Measurements from ENCODE around the gene FOXI1. TPM values are rescaled to one million over a fixed set of nuclear protein-coding genes. Genes with fewer than 3 reads are reported as not detected.

Gene FOXI1
- total RNA-seq, 1 donor from 2014 or later: not detected

- Mint-ChIP-seq H3K4me1 (ENCODE audit: low read depth, unreplicated experiment) (peaks cover 15% of the 10 kb centered on the region), H3K27ac (ENCODE audit: unreplicated experiment) (no peak overlapping the region), H3K36me3 (ENCODE audit: unreplicated experiment) (no peaks in the 10 kb centered on the region), H3K4me3 (ENCODE audit: unreplicated experiment) (no peak overlapping the region), H3K27me3 (ENCODE audit: unreplicated experiment) (peaks cover 2% of the 10 kb centered on the region), H3K9me3 (ENCODE audit: unreplicated experiment) (peaks cover 4% of the 10 kb centered on the region)
- no peak for DNase-seq
- no peak for TF ChIP-seq CTCF (IDR thresholded peaks at IDR 0.05; ENCODE audit: partially characterized antibody, unreplicated experiment)
These were observed 26.8 kb upstream of the FOXI1 start for GRCh38 chr5:170078931-170079330.

GRCh38 chr5:170080217-170080616, 25.5 kb upstream of the FOXI1 start:
- H3K27ac Mint-ChIP-seq (ENCODE audit: unreplicated experiment): no peak overlapping the region
- no peak for DNase-seq
- peaks cover 4% of the 10 kb centered on the region for H3K4me1 Mint-ChIP-seq (ENCODE audit: low read depth, unreplicated experiment)
- no peaks in the 10 kb centered on the region for H3K9me3 Mint-ChIP-seq (ENCODE audit: unreplicated experiment)
- no peaks in the 10 kb centered on the region for H3K36me3 Mint-ChIP-seq (ENCODE audit: unreplicated experiment)
- peaks cover 2% of the 10 kb centered on the region for H3K27me3 Mint-ChIP-seq (ENCODE audit: unreplicated experiment)
- TF ChIP-seq CTCF (IDR thresholded peaks at IDR 0.05; ENCODE audit: partially characterized antibody, unreplicated experiment): no peak
- H3K4me3 Mint-ChIP-seq (ENCODE audit: unreplicated experiment): no peak overlapping the region

- H3K9me3 Mint-ChIP-seq (ENCODE audit: unreplicated experiment): no peaks in the 10 kb centered on the region
- TF ChIP-seq CTCF (IDR thresholded peaks at IDR 0.05; ENCODE audit: partially characterized antibody, unreplicated experiment): no peak
- H3K27me3 Mint-ChIP-seq (ENCODE audit: unreplicated experiment): peaks cover 2% of the 10 kb centered on the region
- no peaks in the 10 kb centered on the region for H3K36me3 Mint-ChIP-seq (ENCODE audit: unreplicated experiment)
- H3K27ac Mint-ChIP-seq (ENCODE audit: unreplicated experiment): no peak overlapping the region
- no peak overlapping the region for H3K4me3 Mint-ChIP-seq (ENCODE audit: unreplicated experiment)
- H3K4me1 Mint-ChIP-seq (ENCODE audit: low read depth, unreplicated experiment): peaks cover 2% of the 10 kb centered on the region
- no peak for DNase-seq
These were observed 24.8 kb upstream of the FOXI1 start for GRCh38 chr5:170080786-170081445.

- Mint-ChIP-seq H3K9me3 (ENCODE audit: unreplicated experiment) (no peaks in the 10 kb centered on the region), H3K36me3 (ENCODE audit: unreplicated experiment) (no peaks in the 10 kb centered on the region), H3K27ac (ENCODE audit: unreplicated experiment) (no peak overlapping the region), H3K27me3 (ENCODE audit: unreplicated experiment) (peaks cover 2% of the 10 kb centered on the region), H3K4me3 (ENCODE audit: unreplicated experiment) (no peak overlapping the region), H3K4me1 (ENCODE audit: low read depth, unreplicated experiment) (peaks cover 2% of the 10 kb centered on the region)
- no peak for TF ChIP-seq CTCF (IDR thresholded peaks at IDR 0.05; ENCODE audit: partially characterized antibody, unreplicated experiment)
- no peak for DNase-seq
These were observed 24.1 kb upstream of the FOXI1 start for GRCh38 chr5:170081616-170082015.

GRCh38 chr5:170082701-170083100, 23.0 kb upstream of the FOXI1 start:
- no peak for DNase-seq
- Mint-ChIP-seq H3K27me3 (ENCODE audit: unreplicated experiment) (peaks cover 2% of the 10 kb centered on the region), H3K4me1 (ENCODE audit: low read depth, unreplicated experiment) (peaks cover 2% of the 10 kb centered on the region), H3K9me3 (ENCODE audit: unreplicated experiment) (peaks cover 3% of the 10 kb centered on the region), H3K4me3 (ENCODE audit: unreplicated experiment) (no peak overlapping the region), H3K27ac (ENCODE audit: unreplicated experiment) (no peak overlapping the region), H3K36me3 (ENCODE audit: unreplicated experiment) (peaks cover 5% of the 10 kb centered on the region)
- no peak for TF ChIP-seq CTCF (IDR thresholded peaks at IDR 0.05; ENCODE audit: partially characterized antibody, unreplicated experiment)
